Renal cortex interstitium (tissue), 11 donors: ENCODE data around the gene FBXL17. TPM values are rescaled to one million over a fixed set of nuclear protein-coding genes. Genes with fewer than 3 reads are reported as not detected.

Experiments
- DNase-seq, 11 donors: peaks; one replicate each; pipeline ENCODE4 v3.0.0-alpha.2; 2013; ENCODE audit warnings: low read depth in 9 of 11, low spot score in 4 of 11; ENCODE audit errors: extremely low read depth in 1 of 11
- polyA plus RNA-seq, 3 donors: library from polyadenylated mRNA; unstranded; fragments of 120-200 nt; gene quantifications; one replicate each; pipeline ENCODE4 v1.2.1, GENCODE V29; 2013; ENCODE audit not compliant: insufficient read length in 3 of 3

The FBXL17 gene
- polyA plus RNA-seq, 3 donors, result 27.2 to 33.6 (median 30.4) TPM

- peak in 9 of 11 donors; percentile 24 to 69 (median 59) for DNase-seq
These were observed 446 bp downstream of the FBXL17 start for GRCh38 chr5:108381350-108381953.

- peak in 9 of 11 donors; percentile 37 to 67 (median 47) for DNase-seq
These were observed 1.2 kb downstream of the FBXL17 start for GRCh38 chr5:108380531-108381349.

GRCh38 chr5:108379722-108380530, 2.0 kb downstream of the FBXL17 start:
- DNase-seq, result peak in 2 of 11 donors; percentile 2

- no peak for DNase-seq
These were observed 6.1 kb downstream of the FBXL17 start for GRCh38 chr5:108375768-108376167.

- DNase-seq, result no peak
These were observed 8.5 kb downstream of the FBXL17 start for GRCh38 chr5:108373426-108373825.

GRCh38 chr5:108372369-108372768, 9.5 kb downstream of the FBXL17 start:
- DNase-seq, result no peak

- DNase-seq, result no peak
These were observed 10.6 kb downstream of the FBXL17 start for GRCh38 chr5:108371263-108371662.

- DNase-seq, result no peak
These were observed 12.7 kb downstream of the FBXL17 start for GRCh38 chr5:108369167-108369566.

- DNase-seq, result peak in 1 of 11 donors; percentile 9
These were observed 14.1 kb downstream of the FBXL17 start for GRCh38 chr5:108367679-108368334.

- no peak for DNase-seq
These were observed 15.4 kb downstream of the FBXL17 start for GRCh38 chr5:108366500-108366899.

GRCh38 chr5:108361771-108362170, 20.1 kb downstream of the FBXL17 start:
- no peak for DNase-seq

GRCh38 chr5:108361239-108361638, 20.7 kb downstream of the FBXL17 start:
- no peak for DNase-seq

GRCh38 chr5:108360280-108360679, 21.6 kb downstream of the FBXL17 start:
- no peak for DNase-seq

- no peak for DNase-seq
These were observed 25.6 kb downstream of the FBXL17 start for GRCh38 chr5:108356286-108356685.

- no peak for DNase-seq
These were observed 28.8 kb downstream of the FBXL17 start for GRCh38 chr5:108353087-108353486.

- peak; percentile 12 to 45 (median 25) for DNase-seq
These were observed 36.2 kb downstream of the FBXL17 start for GRCh38 chr5:108345541-108346171.

GRCh38 chr5:108344103-108344822, 37.6 kb downstream of the FBXL17 start:
- no peak for DNase-seq

- no peak for DNase-seq
These were observed 40.0 kb downstream of the FBXL17 start for GRCh38 chr5:108341866-108342265.
